Measurements from ENCODE around the gene PBRM1.

The PBRM1 gene

GRCh38 chr3:52609316-52609815 lies 76.3 kb downstream of the PBRM1 start:
- in situ Hi-C loops (cut with MboI; ENCODE audit: low pct_unique_long_range_greater_than_20kb, low sequenced_read_pairs), result no loop called here
- DNase-seq, result no peak

GRCh38 chr3:52608337-52608736 lies 77.4 kb downstream of the PBRM1 start:
- DNase-seq, result no peak
- in situ Hi-C loops (cut with MboI; ENCODE audit: low pct_unique_long_range_greater_than_20kb, low sequenced_read_pairs), result no loop called here

GRCh38 chr3:52606373-52607085 lies 79.2 kb downstream of the PBRM1 start:
- DNase-seq, result no peak
- in situ Hi-C loops (cut with MboI; ENCODE audit: low pct_unique_long_range_greater_than_20kb, low sequenced_read_pairs), result no loop called here

GRCh38 chr3:52600258-52600657 lies 85.5 kb downstream of the PBRM1 start:
- peak; percentile 9 for DNase-seq
- in situ Hi-C loops (cut with MboI; ENCODE audit: low pct_unique_long_range_greater_than_20kb, low sequenced_read_pairs), result no loop called here

GRCh38 chr3:52596658-52597265 lies 89.0 kb downstream of the PBRM1 start:
- in situ Hi-C loops (cut with MboI; ENCODE audit: low pct_unique_long_range_greater_than_20kb, low sequenced_read_pairs), result no loop called here
- DNase-seq, result no peak

GRCh38 chr3:52593103-52593502 lies 92.6 kb downstream of the PBRM1 start:
- in situ Hi-C loops (cut with MboI; ENCODE audit: low pct_unique_long_range_greater_than_20kb, low sequenced_read_pairs), result no loop called here
- no peak for DNase-seq

- in situ Hi-C loops (cut with MboI; ENCODE audit: low pct_unique_long_range_greater_than_20kb, low sequenced_read_pairs), result no loop called here
- no peak for DNase-seq
These were observed 111.4 kb downstream of the PBRM1 start for GRCh38 chr3:52574056-52574965.

- in situ Hi-C loops (cut with MboI; ENCODE audit: low pct_unique_long_range_greater_than_20kb, low sequenced_read_pairs), result no loop called here
These were observed 113.5 kb downstream of the PBRM1 start for GRCh38 chr3:52572221-52572620.

GRCh38 chr3:52570076-52570475 lies 115.6 kb downstream of the PBRM1 start:
- in situ Hi-C loops (cut with MboI; ENCODE audit: low pct_unique_long_range_greater_than_20kb, low sequenced_read_pairs), result no loop called here
- DNase-seq, result no peak

More at GRCh38 chr3:52572221-52572620, 113.5 kb downstream of the PBRM1 start:
- DNase-seq, result no peak

- no peak for DNase-seq
- in situ Hi-C loops (cut with MboI; ENCODE audit: low pct_unique_long_range_greater_than_20kb, low sequenced_read_pairs), result no loop called here
These were observed 117.6 kb downstream of the PBRM1 start for GRCh38 chr3:52568069-52568468.

- DNase-seq, result no peak
- in situ Hi-C loops (cut with MboI; ENCODE audit: low pct_unique_long_range_greater_than_20kb, low sequenced_read_pairs), result no loop called here
These were observed 121.7 kb downstream of the PBRM1 start for GRCh38 chr3:52563984-52564383.

- in situ Hi-C loops (cut with MboI; ENCODE audit: low pct_unique_long_range_greater_than_20kb, low sequenced_read_pairs), result no loop called here
- no peak for DNase-seq
These were observed 124.5 kb downstream of the PBRM1 start for GRCh38 chr3:52561028-52561747.

GRCh38 chr3:52558436-52558835 lies 127.3 kb downstream of the PBRM1 start:
- in situ Hi-C loops (cut with MboI; ENCODE audit: low pct_unique_long_range_greater_than_20kb, low sequenced_read_pairs), result no loop called here
- DNase-seq, result no peak

- DNase-seq, result no peak
- in situ Hi-C loops (cut with MboI; ENCODE audit: low pct_unique_long_range_greater_than_20kb, low sequenced_read_pairs), result no loop called here
These were observed 128.4 kb downstream of the PBRM1 start for GRCh38 chr3:52557011-52557960.

GRCh38 chr3:52555056-52555455 lies 130.7 kb downstream of the PBRM1 start:
- in situ Hi-C loops (cut with MboI; ENCODE audit: low pct_unique_long_range_greater_than_20kb, low sequenced_read_pairs), result no loop called here
- no peak for DNase-seq

- no peak for DNase-seq
- in situ Hi-C loops (cut with MboI; ENCODE audit: low pct_unique_long_range_greater_than_20kb, low sequenced_read_pairs), result no loop called here
These were observed 131.5 kb downstream of the PBRM1 start for GRCh38 chr3:52554026-52554755.

- no peak for DNase-seq
- in situ Hi-C loops (cut with MboI; ENCODE audit: low pct_unique_long_range_greater_than_20kb, low sequenced_read_pairs), result no loop called here
These were observed 133.6 kb downstream of the PBRM1 start for GRCh38 chr3:52552089-52552488.

GRCh38 chr3:52551118-52551517 lies 134.6 kb downstream of the PBRM1 start:
- no peak for DNase-seq
- in situ Hi-C loops (cut with MboI; ENCODE audit: low pct_unique_long_range_greater_than_20kb, low sequenced_read_pairs), result no loop called here
